Forelimb muscle (tissue), 1 donor: ENCODE data around the gene RBM10. TPM values are rescaled to one million over a fixed set of nuclear protein-coding genes. Genes with fewer than 3 reads are reported as not detected.

ENCODE experiments used
- DNase-seq: peaks from one replicate; pipeline ENCODE4 v3.0.0-alpha.2; 2013; ENCODE audit warnings: low read depth
- polyA plus RNA-seq: library from polyadenylated mRNA; unstranded; fragments of 120-200 nt; gene quantifications from one replicate; pipeline ENCODE4 v1.2.1, GENCODE V29; 2013; ENCODE audit not compliant: insufficient read length

RBM10 gene
- polyA plus RNA-seq, 1 donor, result 31.9 TPM

- no peak for DNase-seq
Observed at GRCh38 chrX:47174846-47175587, 30.0 kb downstream of the RBM10 start.

- DNase-seq, result no peak
Observed at GRCh38 chrX:47175588-47175980, 30.6 kb downstream of the RBM10 start.

DNA sequence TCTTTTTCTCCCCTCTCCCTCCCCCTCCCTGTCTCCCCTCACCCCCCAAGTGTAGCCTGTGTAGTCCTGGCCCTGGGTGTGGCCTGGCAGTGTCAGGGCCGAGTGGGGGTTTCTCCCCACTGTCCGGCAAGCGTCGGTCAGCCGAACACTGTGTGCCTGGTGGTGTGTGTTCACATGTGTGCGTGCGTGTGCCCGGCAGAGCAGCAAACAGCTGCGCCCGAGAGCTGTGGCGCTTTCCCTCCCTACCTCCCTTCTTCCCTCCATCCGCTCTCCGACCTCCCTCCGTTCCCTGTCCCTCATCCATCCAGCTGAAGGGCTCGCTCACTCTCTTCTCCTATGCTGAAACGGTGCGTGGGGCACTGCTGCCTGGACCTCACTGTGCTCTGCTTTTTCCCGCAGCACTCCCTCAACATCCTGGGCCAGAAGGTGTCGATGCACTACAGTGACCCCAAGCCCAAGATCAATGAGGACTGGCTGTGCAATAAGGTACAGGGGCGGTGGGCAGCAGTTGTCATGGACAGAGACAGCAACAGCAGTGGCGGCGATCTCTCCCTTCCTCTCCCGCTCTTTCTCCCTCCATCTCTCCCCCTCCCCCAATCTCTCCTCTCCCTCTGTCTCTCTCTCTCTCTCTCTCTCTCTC is 31.2 kb downstream of the RBM10 start:
- no peak for DNase-seq

- DNase-seq, result no peak
Observed at GRCh38 chrX:47177079-47177478, 32.1 kb downstream of the RBM10 start.

DNA sequence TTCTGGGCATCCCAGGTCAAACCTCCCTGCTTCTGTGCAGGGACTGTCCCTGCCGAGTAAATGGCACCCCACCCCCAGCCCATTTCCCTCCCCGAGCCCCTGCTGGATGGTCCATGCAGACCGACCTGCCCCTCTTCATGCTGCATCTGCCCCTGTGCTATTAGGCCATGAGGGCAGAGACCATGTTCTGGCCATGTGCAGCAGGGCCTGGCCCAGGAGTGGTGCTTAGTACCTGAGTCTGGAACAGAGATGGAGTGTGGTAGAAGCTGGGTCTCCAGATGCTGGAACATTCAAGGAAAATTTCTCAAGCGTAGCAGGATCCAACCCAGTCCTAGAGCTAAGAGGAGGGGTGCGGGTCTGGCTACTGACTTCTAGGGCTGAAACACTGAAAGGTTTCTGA is 33.3 kb downstream of the RBM10 start:
- DNase-seq, result no peak

- DNase-seq, result no peak
Observed at GRCh38 chrX:47179221-47179927, 34.4 kb downstream of the RBM10 start.

DNA sequence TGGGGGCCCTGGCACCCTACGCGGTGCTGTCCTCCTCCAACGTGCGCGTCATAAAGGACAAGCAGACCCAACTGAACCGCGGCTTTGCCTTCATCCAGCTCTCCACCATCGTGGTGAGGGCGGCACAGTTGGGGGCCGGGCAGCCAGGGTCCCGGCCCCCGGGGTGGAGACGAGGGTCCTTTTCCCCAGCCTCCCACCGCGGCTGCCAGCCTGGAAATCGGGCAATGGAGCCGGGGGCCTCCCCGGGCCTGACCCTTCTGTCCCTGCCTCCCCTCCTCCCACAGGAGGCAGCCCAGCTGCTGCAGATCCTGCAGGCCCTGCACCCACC is 34.9 kb downstream of the RBM10 start:
- no peak for DNase-seq

GRCh38 chrX:47180346-47180745 is 35.3 kb downstream of the RBM10 start:
- DNase-seq, result no peak

DNA sequence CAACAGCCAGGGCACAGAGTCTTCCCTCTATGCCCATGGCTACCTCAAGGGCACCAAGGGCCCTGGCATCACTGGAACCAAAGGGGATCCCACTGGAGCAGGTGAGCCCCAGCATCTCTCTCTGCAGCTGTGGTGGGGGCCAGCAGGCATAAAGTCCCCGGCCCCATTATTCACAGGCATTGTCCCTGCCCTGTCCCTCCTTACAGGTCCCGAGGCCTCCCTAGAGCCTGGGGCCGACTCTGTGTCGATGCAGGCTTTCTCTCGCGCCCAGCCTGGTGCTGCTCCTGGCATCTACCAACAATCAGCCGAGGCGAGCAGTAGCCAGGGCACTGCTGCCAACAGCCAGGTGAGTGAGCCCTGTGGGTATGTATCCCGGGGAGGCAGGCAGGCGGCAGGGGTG is 36.3 kb downstream of the RBM10 start:
- no peak for DNase-seq

GRCh38 chrX:47182106-47182700 is 37.2 kb downstream of the RBM10 start:
- no peak for DNase-seq

DNA sequence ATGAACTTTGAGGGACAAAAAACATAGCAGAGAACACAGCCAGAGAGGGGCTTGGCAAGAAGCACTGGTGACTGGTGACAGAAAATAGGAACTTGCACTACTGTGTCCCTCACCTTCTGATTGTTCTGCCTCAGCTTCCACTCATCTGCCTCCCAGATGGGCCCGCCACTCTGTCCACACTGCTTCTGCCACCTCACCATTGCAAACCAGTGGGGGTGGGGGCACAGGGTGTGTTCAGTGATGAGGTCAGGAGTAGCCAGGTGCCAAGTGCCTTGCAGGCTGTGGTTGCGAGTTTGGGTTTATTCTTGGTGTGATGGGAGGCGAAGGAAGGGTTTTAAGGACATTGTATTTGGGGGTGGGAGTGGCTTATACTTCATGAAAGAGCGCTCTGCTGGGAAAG is 39.5 kb downstream of the RBM10 start:
- no peak for DNase-seq

GRCh38 chrX:47185241-47185640 is 40.2 kb downstream of the RBM10 start:
- no peak for DNase-seq

DNA sequence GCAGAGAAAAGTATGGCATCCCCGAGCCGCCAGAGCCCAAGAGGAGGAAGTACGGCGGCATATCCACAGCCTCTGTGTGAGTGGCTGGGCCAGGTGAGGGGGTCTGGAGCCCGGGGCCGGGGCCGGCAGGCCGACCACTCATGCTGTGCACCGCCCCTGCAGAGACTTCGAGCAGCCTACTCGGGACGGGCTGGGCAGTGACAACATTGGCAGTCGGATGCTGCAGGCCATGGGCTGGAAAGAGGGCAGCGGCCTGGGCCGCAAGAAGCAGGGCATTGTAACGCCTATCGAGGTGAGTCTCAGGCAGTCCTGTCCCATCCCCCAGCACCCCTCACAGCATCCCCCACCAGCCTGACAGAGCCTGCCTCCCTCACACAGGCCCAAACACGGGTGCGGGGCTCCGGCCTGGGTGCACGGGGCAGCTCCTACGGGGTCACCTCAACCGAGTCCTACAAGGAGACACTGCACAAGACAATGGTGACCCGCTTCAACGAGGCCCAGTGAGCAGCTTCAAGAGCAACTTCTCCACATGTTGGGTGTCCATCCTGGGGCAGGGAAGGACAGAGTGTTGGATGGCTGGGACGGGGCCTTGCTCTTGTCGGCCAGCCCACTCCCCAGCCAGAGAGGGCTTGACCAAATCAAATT is 41.2 kb downstream of the RBM10 start:
- no peak for DNase-seq

- DNase-seq, result no peak
Observed at GRCh38 chrX:47187106-47187677, 42.2 kb downstream of the RBM10 start.

- no peak for DNase-seq
Observed at GRCh38 chrX:47189906-47190305, 44.9 kb downstream of the RBM10 start.

- peak; percentile 67 for DNase-seq
Observed at GRCh38 chrX:47190445-47191269, 45.6 kb downstream of the RBM10 start.

GRCh38 chrX:47191331-47191730 is 46.3 kb downstream of the RBM10 start:
- DNase-seq, result no peak

GRCh38 chrX:47191806-47192401 is 46.9 kb downstream of the RBM10 start:
- DNase-seq, result no peak

DNA sequence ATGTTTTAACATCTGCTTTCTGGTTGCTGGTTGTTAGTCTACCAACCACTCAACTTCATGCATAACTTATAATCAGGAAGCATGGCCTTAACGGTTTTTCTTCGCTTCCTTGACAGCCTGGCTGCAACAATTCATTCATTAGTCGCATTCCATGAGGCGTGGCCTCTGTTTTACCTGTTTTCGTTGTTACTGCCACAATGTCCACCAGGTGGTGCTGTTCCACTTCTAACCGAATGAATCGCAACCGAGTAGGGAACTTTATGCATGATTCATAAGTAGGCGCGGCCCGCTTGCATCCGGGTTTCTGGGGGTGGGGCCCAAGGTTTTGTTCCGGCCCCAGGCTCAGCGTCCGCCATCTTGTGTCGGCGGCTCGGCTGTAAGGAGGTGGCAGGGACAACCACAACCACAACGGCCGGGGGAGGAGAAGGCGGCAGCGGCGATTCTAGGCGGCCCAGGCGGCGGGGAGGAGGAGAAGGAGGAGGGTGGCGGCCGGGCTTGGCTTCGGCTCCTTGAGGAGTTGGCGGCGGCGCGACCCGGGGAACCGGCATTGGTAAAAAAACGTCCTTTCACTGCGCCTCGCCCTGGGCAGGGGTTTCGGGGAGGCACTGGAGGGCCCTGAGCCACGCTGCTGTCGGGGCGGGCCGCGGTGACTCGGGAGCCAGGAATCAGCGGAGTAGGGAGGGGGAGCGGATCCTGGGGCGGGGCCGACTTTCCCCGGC is 48.6 kb downstream of the RBM10 start, which contains the start of gene UBA1:
Gene UBA1, plus strand, starts transcription at position 355 of the 719 bp plus-strand sequence. CDS start 4,974 bp downstream, outside the sequence.
- DNase-seq, result peak; percentile 96
